B cell (primary cell): ENCODE results near the gene FASLG. TPM values are rescaled to one million over a fixed set of nuclear protein-coding genes. Genes with fewer than 3 reads are reported as not detected.

Experiments
- ATAC-seq: fragments of 200-7000 bp; cut with Tn5 transposase; one replicate; pipeline ENCODE4 v1.10.0; 2021; ENCODE audit warnings: low read depth, mild to moderate bottlenecking, moderate number of reproducible peaks, moderate library complexity
- CTCF ChIA-PET: fragments of 350-600 bp; sonication (Branson Sonifier 250); formaldehyde crosslinking; loops from one replicate; lab custom pipeline; 2021; ENCODE audit warnings: antibody characterized with exemption, inconsistent platforms; lab: Charles Lee
- POLR2A ChIA-PET: fragments of 350-600 bp; sonication (Branson Sonifier 250); formaldehyde crosslinking; loops from one replicate; lab custom pipeline; 2021; ENCODE audit warnings: antibody characterized with exemption; lab: Charles Lee
- DNase-seq: peaks from one replicate; pipeline ENCODE4 v3.0.0; 2013
- H2AFZ ChIP-seq: 2 replicates; pipeline ENCODE4 v1.6.1; 2012; ENCODE audit warnings: mild to moderate bottlenecking, low read depth, low read length; ENCODE audit not compliant: insufficient read depth, poor library complexity, severe bottlenecking
- H3K27ac ChIP-seq, 2 donors: 1 replicate in 1 of 2; 2 replicates in 1 of 2; pipeline ENCODE4 v1.5.1; 2012 to 2013; ENCODE audit warnings: low read length in 2 of 2, mild to moderate bottlenecking in 2 of 2, moderate library complexity in 1 of 2
- H3K27me3 ChIP-seq, 4 experiments: fragments of 200-600 bp in 1 of 4; sonication (generic) in 1 of 4; replicated peaks in 1 of 4; 1 replicate in 2 of 4; 2 replicates in 2 of 4; pipeline versions ENCODE4 v1.6.1 to v1.7.0; 2013 to 2016; ENCODE audit warnings: low read length in 3 of 4, mild to moderate bottlenecking in 2 of 4, mixed read lengths in 1 of 4, moderate library complexity in 1 of 4; ENCODE audit not compliant: insufficient read depth in 4 of 4, control insufficient read depth in 3 of 4; ENCODE audit errors: control extremely low read depth in 1 of 4
- H3K36me3 ChIP-seq, 2 experiments: replicated peaks in 1 of 2; 1 replicate in 1 of 2; 2 replicates in 1 of 2; pipeline versions ENCODE4 v1.6.1 to v1.7.1; 2013; ENCODE audit warnings: low read length in 1 of 2; ENCODE audit not compliant: insufficient read depth in 2 of 2, control insufficient read depth in 1 of 2; ENCODE audit errors: control extremely low read depth in 1 of 2, extremely low read depth in 1 of 2
- H3K4me1 ChIP-seq, 2 donors: fragments of 200-600 bp in 1 of 2; sonication (generic) in 1 of 2; 1 replicate in 1 of 2; 2 replicates in 1 of 2; pipeline versions ENCODE4 v1.5.1 to v1.6.1; 2013 to 2017; ENCODE audit warnings: low read length in 2 of 2; ENCODE audit not compliant: control insufficient read depth in 2 of 2, insufficient read depth in 2 of 2
- H3K4me2 ChIP-seq: replicated peaks from 2 replicates; pipeline ENCODE3; 2012; ENCODE audit warnings: mild to moderate bottlenecking, low read depth, low read length; ENCODE audit not compliant: poor library complexity, severe bottlenecking
- H3K4me3 ChIP-seq, 5 experiments: fragments of 200-600 bp in 1 of 5; sonication (generic) in 1 of 5; 1 replicate in 3 of 5; 2 replicates in 2 of 5; pipeline versions ENCODE4 v1.5.1 to v1.7.0; 2011 to 2016; ENCODE audit warnings: low read length in 4 of 5, mild to moderate bottlenecking in 4 of 5, low read depth in 2 of 5, control low read depth in 1 of 5, moderate library complexity in 1 of 5; ENCODE audit not compliant: insufficient read depth in 1 of 5; ENCODE audit errors: control extremely low read depth in 1 of 5, extremely low read depth in 1 of 5
- H3K79me2 ChIP-seq: fragments of 200-600 bp; sonication (generic); one replicate; pipeline ENCODE4 v1.6.0; 2016; ENCODE audit warnings: low read length; ENCODE audit not compliant: control insufficient read depth, insufficient read depth
- H3K9ac ChIP-seq: fragments of 200-600 bp; sonication (generic); 2 replicates; pipeline ENCODE4 v1.6.1; 2017; ENCODE audit warnings: mild to moderate bottlenecking, low read length, moderate library complexity
- H3K9me3 ChIP-seq, 3 donors: one replicate each; pipeline versions ENCODE4 v1.6.1 to v1.7.1; 2013; ENCODE audit warnings: low read length in 2 of 3; ENCODE audit not compliant: control insufficient read depth in 2 of 3, insufficient read depth in 1 of 3; ENCODE audit errors: control extremely low read depth in 1 of 3
- H4K20me1 ChIP-seq: 2 replicates; pipeline ENCODE4 v1.6.0; 2012; ENCODE audit warnings: mild to moderate bottlenecking, low read length; ENCODE audit not compliant: insufficient read depth, control insufficient read depth, poor library complexity, severe bottlenecking
- H3K27ac Mint-ChIP-seq: one replicate; pipeline ENCODE4 v1.8.0; 2021; ENCODE audit warnings: mixed read lengths
- H3K27me3 Mint-ChIP-seq: one replicate; pipeline ENCODE4 v1.8.0; 2021; ENCODE audit warnings: mixed read lengths
- H3K4me1 Mint-ChIP-seq: one replicate; pipeline ENCODE4 v1.8.0; 2021; ENCODE audit warnings: mixed read lengths
- H3K4me3 Mint-ChIP-seq: one replicate; pipeline ENCODE4 v1.8.0; 2021; ENCODE audit warnings: mixed read lengths
- H3K9me3 Mint-ChIP-seq: one replicate; pipeline ENCODE4 v1.8.0; 2022; ENCODE audit warnings: mixed read lengths; ENCODE audit not compliant: insufficient read depth
- CTCF ChIP-seq: fragments of 200-600 bp; IDR thresholded peaks from one replicate; pipeline ENCODE4 v1.8.0; 2022; ENCODE audit warnings: antibody characterized with exemption, mild to moderate bottlenecking
- EZH2 ChIP-seq: IDR thresholded peaks from 2 replicates; pipeline ENCODE4 v1.6.1; 2012; ENCODE audit warnings: borderline replicate concordance, low read depth, mild to moderate bottlenecking, moderate library complexity, low read length; ENCODE audit not compliant: insufficient read depth, poor library complexity, severe bottlenecking
- WGBS: methylation state at CpG from one replicate; pipeline ENCODE4 v1.1.5; 2013; ENCODE audit warnings: missing lambda C conversion rate; ENCODE audit not compliant: insufficient coverage; 5-methylcytosine and 5-hydroxymethylcytosine counted together
- intact Hi-C: fragments of 100-400 bp; cut with micrococcal nuclease; formaldehyde crosslinking; loops from one replicate; pipeline ENCODE4 v1.10.0; 2022
- polyA plus RNA-seq: library from polyadenylated mRNA; depleted of rRNA; stranded (reverse); fragments of >200 nt; gene quantifications from 2 replicates; pipeline ENCODE4 v1.2.3, GENCODE V29; 2012
- total RNA-seq, 2 donors: library from RNA; stranded (reverse); fragments of 120-200 nt in 1 of 2; gene quantifications; 1 replicate in 1 of 2; 2 replicates in 1 of 2; pipeline versions ENCODE4 v1.2.3 to v1.2.4, GENCODE V29; 2013 to 2022

The FASLG gene
- total and polyA plus RNA-seq, 2 donors (not counting 1 experiment from before 2014, with no cell fraction given) = 0.15 TPM; not detected in 1

GRCh38 chr1:172680733-172681275, 21.9 kb downstream of the FASLG start:
- H2AFZ ChIP-seq = no peak overlapping the region

GRCh38 chr1:172682812-172683211, 23.9 kb downstream of the FASLG start:
- no peak overlapping the region for H3K27ac Mint-ChIP-seq
- no peak overlapping the region for H3K4me2 ChIP-seq
- H3K4me3 ChIP-seq = no peak overlapping the region
- CTCF ChIA-PET = no interaction called here
- no peaks in the 10 kb centered on the region for H3K4me1 ChIP-seq
- H3K36me3 ChIP-seq = no peaks in the 10 kb centered on the region
- no peaks in the 10 kb centered on the region for H3K4me1 Mint-ChIP-seq
- no peak overlapping the region for H3K4me3 Mint-ChIP-seq
- ATAC-seq = no peak
- no peak for DNase-seq
- no peaks in the 10 kb centered on the region for H3K79me2 ChIP-seq
- peaks cover 10% of the 10 kb centered on the region for H3K27me3 Mint-ChIP-seq
- no peaks in the 10 kb centered on the region for H3K9me3 ChIP-seq
- no peak overlapping the region for H2AFZ ChIP-seq
- H3K27ac ChIP-seq = no peak overlapping the region
- 100% methylated on average over 2 of the region's 3 CpGs for WGBS
- H3K9me3 Mint-ChIP-seq = no peaks in the 10 kb centered on the region
- H3K9ac ChIP-seq = no peak overlapping the region
- H3K27me3 ChIP-seq = peaks cover 0 to 5% (median 0%) of the 10 kb centered on the region in 4 experiments
- H4K20me1 ChIP-seq = no peaks in the 10 kb centered on the region
- POLR2A ChIA-PET = no interaction called here
- intact Hi-C loops = no loop called here
- TF ChIP-seq EZH2 (no peak), CTCF (no peak)

More at GRCh38 chr1:172680733-172681275, 21.9 kb downstream of the FASLG start:
- no peaks in the 10 kb centered on the region for H3K79me2 ChIP-seq
- Mint-ChIP-seq H3K9me3 (no peaks in the 10 kb centered on the region), H3K27ac (no peak overlapping the region), H3K4me1 (no peaks in the 10 kb centered on the region), H3K27me3 (peaks cover 19% of the 10 kb centered on the region), H3K4me3 (no peak overlapping the region)
- TF ChIP-seq EZH2 (no peak), CTCF (no peak)
- 100% methylated on average over 1 of the region's 2 CpGs for WGBS
- ATAC-seq (no peak), DNase-seq (no peak)
- ChIA-PET POLR2A (no interaction called here), CTCF (no interaction called here)
- H3K9ac ChIP-seq = no peak overlapping the region
- no peaks in the 10 kb centered on the region for H3K36me3 ChIP-seq
- H3K27ac ChIP-seq = no peak overlapping the region
- H3K4me1 ChIP-seq = no peaks in the 10 kb centered on the region
- no peaks in the 10 kb centered on the region for H3K27me3 ChIP-seq
- H3K4me3 ChIP-seq = no peak overlapping the region
- no peaks in the 10 kb centered on the region for H4K20me1 ChIP-seq
- intact Hi-C loops = no loop called here
- no peaks in the 10 kb centered on the region for H3K9me3 ChIP-seq
- H3K4me2 ChIP-seq = no peak overlapping the region
